HS-5 (cell line): Measurements from ENCODE around the gene NTN1.
"Not testable (repeated sequence)": the region's sequence is repeated elsewhere in the genome, so short reads cannot be mapped to it uniquely, and the experiment has no call there.

Experiments used
- DNase-seq: peaks from one replicate; pipeline ENCODE4 v3.0.0-alpha.2; 2012; ENCODE audit warnings: low read depth

Gene NTN1

DNA sequence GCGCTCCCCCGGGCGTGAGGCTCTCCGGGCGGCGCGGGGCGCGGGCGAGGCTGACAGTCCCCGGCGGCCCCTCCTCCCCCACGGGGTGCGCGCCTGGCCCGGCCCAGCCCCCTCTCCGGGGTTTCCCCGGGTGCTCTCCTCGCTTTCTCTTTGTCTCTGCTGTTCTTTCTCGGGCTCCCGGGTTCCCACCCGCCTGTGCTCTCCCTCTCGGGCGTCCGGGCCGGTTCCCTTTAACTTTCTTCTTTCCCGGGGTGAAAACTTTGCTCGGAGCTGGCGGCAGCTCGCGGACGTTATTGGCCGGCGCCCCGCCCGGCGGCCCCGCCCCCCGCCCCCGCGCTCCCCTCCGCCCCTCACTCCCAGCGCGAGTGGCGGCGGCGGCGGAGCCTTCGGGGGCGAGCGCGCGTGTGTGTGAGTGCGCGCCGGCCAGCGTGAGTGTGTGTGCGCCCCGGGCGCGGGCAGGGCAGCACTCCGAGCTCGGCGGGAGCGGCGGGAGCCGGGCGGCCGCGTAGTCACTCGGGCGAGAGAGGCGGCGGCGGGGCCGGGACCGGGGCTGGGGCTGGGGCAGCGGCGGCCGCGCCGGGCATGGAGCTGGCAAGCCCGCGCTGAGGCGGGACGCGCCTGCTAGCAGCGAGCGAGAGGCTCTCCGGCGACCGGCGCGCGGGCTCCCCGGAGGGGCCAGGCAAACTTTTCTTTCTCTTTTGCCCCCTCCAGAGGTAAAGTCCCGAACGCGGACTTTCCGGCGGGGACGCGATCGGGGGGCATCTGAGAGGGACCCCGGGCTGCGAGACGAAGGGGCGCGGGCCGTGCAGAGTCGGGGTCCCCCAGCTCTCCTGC is at the start of gene NTN1:
TSS of gene NTN1 (plus strand) at position 353 of the 834 bp plus-strand sequence. CDS start 864 bp downstream, outside the sequence.
- peak; percentile 9 for DNase-seq

DNA sequence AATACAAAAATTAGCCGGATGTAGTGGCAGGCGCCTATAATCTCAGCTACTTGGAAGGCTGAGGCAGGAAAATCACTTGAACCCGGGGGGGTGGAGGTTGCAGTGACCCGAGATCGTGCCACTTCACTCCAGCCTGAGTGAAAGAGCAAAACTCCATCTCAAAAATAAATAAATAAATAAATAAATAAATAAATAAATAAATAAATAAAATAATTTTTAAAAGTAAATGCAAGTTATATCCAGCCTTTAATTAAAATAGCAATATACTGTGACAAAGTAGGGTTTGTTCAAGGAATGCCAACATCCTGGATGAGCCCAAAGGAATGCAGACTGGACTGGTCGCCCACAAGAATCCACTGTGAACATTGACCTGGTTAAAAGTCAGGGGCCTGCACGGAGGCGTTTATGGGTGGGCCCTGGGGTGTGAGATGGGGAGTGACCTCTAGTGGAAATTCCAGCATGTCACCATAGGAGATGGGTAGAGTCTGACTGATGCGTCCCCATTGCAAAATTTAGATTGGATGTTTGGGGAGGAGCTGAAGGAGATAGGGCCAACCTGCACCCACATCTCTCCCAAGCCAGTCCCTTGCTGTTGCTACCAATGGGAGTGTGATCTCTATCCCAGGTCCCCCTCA is 46.1 kb upstream of the NTN1 start:
- DNase-seq: no peak

DNA sequence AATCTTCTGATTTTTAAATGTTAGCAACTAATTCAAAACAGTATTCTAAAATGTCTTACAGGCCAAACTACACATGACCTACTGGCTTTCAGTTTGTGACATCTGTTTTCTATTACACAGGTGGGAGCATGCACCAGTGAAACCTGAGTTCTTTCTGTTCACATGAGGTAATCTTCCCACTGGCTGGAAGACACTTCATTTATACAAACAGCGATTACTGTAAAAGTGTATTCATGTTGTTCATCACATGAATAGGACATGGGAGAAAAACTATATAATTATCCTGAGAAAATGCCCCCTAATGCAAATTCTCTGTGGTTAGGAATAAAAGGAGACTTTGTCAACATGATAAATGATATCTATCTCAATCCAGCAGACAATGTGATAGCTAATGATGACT is 44.7 kb upstream of the NTN1 start:
- no peak for DNase-seq

GRCh38 chr17:8979715-8980114 is 41.6 kb upstream of the NTN1 start:
- DNase-seq: no peak

DNA sequence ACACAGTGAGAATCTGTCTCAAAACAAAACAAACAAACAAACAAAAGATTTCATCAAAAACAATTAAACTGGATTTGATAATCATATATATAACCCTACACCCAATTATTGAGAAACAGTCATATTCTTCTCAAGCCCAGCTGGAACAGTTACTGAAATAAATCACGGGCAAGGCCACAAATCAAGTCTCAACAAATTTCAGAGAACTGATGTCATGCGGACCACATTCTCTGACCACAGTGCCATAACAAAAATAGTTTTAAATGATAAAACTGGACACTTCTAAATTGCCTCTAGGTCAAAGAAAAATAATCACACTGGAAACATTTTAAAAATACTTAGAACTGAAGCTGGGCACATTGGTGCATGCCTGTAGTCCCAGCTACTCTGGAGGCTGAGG is 39.9 kb upstream of the NTN1 start:
- DNase-seq: no peak

DNA sequence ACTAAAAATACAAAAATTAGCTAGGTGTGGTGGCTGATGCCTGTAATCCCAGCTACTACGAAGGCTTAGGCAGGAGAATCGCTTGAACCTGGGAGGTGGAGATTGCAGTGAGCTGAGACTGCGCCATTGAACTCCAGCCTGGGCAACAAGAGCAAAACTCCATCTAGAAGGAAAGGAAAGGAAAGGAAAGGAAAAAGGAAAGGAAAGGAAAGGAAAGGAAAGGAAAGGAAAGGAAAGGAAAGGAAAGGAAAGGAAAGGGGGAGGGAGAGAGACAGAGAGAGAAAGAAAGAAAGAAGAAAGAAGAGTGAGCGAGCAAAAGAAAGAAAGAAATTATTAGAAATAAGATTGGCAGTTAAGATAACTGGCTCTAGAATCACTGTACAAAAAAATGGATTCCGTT is 37.1 kb upstream of the NTN1 start:
- not testable (repeated sequence) for DNase-seq

DNA sequence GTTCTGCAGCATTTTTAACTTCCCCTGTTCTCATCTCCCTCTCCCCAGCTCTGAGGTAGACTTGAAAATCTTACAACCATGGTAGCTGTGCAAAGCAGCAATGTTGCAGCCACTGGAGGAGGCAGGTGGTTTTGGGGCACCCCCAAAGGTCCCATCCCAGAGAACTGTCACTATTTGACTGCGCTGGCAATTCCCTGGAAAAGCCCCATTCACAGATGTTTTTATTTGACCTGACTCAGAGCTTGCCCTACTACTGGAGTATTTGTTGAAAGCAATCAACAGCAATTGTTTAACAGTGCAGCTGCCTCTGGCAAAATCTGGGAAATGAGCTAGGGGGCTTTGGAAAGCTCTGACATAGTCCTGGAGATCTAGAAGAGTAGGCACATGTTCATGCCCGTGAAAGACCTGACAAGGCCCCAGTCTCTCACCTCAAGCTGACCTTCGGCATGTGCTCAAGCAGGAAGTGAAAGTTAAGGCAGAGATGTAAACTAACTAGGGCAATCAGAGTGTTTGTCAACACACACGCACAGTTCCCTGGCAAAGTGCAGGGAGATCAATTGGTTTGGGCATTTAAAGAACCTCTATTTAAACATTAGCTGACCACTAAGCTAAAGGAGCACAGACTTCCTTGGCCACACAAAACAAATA is 36.1 kb upstream of the NTN1 start:
- DNase-seq: no peak

GRCh38 chr17:8986295-8986694 is 35.0 kb upstream of the NTN1 start:
- no peak for DNase-seq

DNA sequence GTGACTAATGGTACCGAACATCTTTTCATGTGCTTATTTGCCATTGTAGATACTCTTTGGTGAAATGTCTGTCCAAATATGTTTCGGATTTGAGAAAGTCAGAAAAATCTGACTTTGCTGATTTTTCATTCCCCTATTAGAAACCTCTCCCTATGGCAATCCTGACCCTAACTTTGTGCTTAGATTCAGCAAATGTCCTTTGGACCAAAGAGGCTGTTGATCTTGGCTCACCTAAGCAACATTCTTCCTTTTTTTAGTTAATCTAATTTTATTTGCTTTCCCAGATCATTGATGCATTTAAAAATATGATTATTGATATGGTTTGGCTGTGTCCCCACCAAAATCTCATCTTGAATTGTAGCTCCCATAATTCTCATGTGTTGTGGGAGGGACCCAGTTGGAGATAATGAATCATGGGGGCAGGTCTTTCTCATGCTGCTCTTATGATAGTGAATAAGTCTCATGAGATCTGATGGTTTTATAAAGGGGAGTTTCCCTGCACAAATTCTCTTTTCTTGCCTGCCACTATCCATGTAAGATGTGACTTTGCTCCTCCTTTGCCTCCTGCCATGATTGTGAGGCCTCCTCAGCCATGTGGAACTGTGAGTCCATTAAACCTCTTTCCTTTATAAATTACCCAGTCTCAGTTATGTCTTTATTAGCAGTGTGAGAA is 32.9 kb upstream of the NTN1 start:
- not testable (repeated sequence) for DNase-seq

- DNase-seq: peak; percentile 8
Measured at GRCh38 chr17:8991514-8992285, 29.6 kb upstream of the NTN1 start.

GRCh38 chr17:8994319-8994718 is 27.0 kb upstream of the NTN1 start:
- DNase-seq: no peak

DNA sequence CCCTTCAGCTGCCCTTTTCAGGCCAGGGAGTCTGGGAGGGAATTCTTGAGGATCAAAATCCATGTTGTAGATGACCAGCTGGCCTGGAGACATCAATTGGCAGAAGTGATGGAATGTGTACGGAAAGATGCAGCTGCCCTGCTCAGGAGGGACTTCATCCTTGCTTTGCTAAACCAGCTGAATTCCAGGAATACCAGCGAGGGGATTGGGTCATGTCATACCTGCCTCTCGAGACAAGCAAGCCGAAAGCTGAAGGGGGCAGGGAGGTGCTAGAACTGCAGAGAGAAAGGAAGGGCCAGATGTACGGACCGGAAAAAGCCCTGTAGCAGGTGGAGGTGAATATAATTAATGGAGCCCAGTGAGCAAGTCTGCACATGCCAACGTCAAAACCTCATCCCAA is 25.6 kb upstream of the NTN1 start:
- no peak for DNase-seq

DNA sequence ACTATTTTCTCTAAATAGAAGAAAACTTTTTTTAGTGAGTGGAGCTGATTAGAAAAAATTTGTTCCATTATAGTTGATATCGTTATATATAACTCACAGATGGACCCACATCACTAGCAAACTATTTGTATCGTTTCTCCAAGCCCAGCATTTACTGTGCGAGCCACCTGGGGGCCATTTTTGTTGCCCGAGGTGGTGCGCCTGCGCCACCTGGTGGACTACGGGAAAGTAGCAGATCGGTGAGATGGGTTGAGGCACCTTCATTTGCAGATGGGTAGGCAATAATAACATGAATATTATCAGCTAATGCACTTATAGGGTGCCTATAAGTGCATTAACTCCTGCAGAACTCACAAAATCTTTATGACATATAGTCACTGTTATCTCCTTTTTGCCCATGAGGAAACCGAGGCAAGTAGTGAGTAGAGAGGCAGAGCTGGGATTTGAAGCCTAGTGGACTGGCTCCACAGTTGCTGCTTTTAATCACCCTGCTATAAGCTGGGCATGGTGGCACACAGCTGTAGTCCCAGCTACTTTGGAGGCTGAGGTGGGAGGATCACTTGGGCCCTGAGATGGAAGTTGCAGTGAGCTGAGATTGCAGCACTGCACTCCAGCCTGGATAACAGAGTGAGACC is 23.2 kb upstream of the NTN1 start:
- peak; percentile 28 for DNase-seq

GRCh38 chr17:9001559-9001958 is 19.8 kb upstream of the NTN1 start:
- DNase-seq: no peak

DNA sequence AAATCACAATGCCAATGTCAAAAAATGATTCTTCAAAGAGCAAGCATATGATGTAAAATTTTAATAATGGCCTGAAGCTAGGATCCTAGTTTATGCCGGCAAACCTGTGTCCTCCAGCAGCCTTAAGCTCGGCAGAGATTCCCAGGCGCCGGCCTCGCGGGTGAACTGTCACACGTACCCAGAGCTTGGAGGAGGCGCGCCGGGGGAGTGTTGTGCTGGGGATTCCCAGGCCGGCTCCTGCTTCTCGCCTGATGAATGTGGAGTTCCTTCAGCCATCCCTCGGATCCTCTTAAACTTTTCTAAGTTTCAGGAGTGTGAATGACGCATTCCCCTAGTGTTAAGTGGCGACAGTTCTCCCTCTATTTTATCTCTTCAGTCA is 19.1 kb upstream of the NTN1 start:
- DNase-seq: no peak

GRCh38 chr17:9002606-9003354 is 18.5 kb upstream of the NTN1 start:
- DNase-seq: no peak

GRCh38 chr17:9003355-9004131 is 17.8 kb upstream of the NTN1 start:
- no peak for DNase-seq

DNA sequence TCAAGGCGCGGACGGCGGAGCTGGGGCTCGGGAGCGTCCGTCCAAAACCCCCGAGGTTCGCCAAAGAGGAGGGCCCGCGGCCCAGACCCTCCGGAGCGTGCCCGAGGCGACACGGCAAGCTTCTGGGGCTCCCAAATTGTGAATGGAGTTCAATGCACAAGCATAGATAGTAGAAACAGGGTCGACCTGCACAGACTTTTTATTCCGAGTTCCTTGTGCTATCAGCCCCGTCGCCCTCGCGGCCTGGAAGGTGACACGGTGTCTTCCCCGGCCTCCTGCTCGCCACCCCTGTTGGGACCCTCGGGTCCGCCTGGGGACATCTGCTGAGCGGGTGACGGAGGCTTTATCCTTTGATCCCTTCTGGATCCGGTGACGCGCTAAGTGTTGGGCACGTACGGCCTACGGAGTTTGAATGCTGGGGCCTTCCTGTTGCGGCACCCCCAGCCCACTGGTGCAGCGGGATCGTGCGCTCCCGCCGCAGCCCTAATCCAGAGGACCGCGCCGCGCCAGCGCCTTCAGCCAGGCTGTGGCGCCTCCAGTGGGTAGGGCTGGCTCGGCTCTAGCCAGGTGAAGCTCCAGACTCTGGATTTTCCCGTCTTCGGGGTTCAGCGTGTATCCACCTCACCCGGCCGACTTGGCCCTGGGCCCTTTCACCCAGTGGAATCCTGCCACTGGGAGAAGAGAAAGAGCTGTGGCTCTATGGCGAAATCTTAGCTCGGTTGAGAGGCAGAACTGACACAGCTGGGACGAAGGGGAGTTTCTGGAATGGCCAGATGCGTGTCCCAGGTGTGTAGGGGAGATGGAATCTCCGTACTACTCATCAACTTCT is 17.0 kb upstream of the NTN1 start:
- no peak for DNase-seq

DNA sequence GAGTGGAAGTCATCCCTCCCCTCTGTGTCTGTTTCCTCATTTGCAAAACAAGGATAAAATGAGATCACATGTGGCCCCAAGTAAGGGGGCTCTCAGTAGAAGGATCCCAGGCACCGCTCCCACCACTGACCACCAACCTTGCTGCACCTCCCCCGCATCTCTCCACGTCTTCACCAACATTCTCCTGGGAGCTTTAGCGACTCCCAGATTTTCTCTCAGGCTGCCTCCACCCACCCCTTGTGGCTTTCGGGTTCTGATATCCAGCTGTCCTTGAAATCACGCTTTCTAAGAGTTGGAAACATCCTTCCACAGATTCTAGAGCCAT is 16.4 kb upstream of the NTN1 start:
- no peak for DNase-seq
